CD4-positive, CD25-positive, alpha-beta regulatory T cell (primary cell): ENCODE data around the gene TGM5. TPM values are rescaled to one million over a fixed set of nuclear protein-coding genes. Genes with fewer than 3 reads are reported as not detected.

Experiments used
- ATAC-seq, 2 donors: fragments of 150-1000 bp; cut with Tn5 transposase; one replicate each; pipeline ENCODE4 v1.10.0; 2021; ENCODE audit warnings: low read depth in 2 of 2, moderate number of reproducible peaks in 2 of 2, moderate library complexity in 1 of 2
- DNase-seq, 3 donors: peaks; one replicate each; pipeline versions ENCODE4 v3.0.0 to v3.0.0-alpha.2; 2012 to 2022; ENCODE audit warnings: mixed read lengths in 1 of 3
- H3K27ac ChIP-seq: one replicate; pipeline ENCODE4 v1.7.0; 2013; ENCODE audit warnings: mild to moderate bottlenecking, low read length; ENCODE audit not compliant: insufficient read depth, poor library complexity, severe bottlenecking
- H3K27me3 ChIP-seq: one replicate; pipeline ENCODE4 v1.7.0; 2013; ENCODE audit warnings: low read length; ENCODE audit not compliant: control insufficient read depth, insufficient read depth
- H3K36me3 ChIP-seq: one replicate; pipeline ENCODE4 v1.7.0; 2013; ENCODE audit warnings: mild to moderate bottlenecking, low read length, moderate library complexity; ENCODE audit not compliant: control insufficient read depth, insufficient read depth
- H3K4me1 ChIP-seq: 2 replicates; pipeline ENCODE4 v1.7.0; 2013; ENCODE audit warnings: mild to moderate bottlenecking, low read length; ENCODE audit not compliant: insufficient read depth, control insufficient read depth, poor library complexity, severe bottlenecking
- H3K4me3 ChIP-seq: one replicate; pipeline ENCODE4 v1.7.0; 2013; ENCODE audit warnings: low read depth, mild to moderate bottlenecking, low read length, moderate library complexity
- H3K9me3 ChIP-seq, 2 experiments: 1 replicate in 1 of 2; 2 replicates in 1 of 2; pipeline ENCODE4 v1.7.0; 2013; ENCODE audit warnings: low read length in 2 of 2, mild to moderate bottlenecking in 1 of 2, moderate library complexity in 1 of 2; ENCODE audit not compliant: control insufficient read depth in 2 of 2
- H3K27ac Mint-ChIP-seq, 3 donors: one replicate each; pipeline ENCODE4 v1.8.0; 2020 to 2022; ENCODE audit warnings: mild to moderate bottlenecking in 3 of 3, mixed read lengths in 3 of 3, moderate library complexity in 2 of 3
- H3K27me3 Mint-ChIP-seq: one replicate; pipeline ENCODE4 v1.8.0; 2022; ENCODE audit warnings: mild to moderate bottlenecking, mixed read lengths
- H3K36me3 Mint-ChIP-seq: one replicate; pipeline ENCODE4 v1.8.0; 2020; ENCODE audit warnings: mixed read lengths
- H3K4me1 Mint-ChIP-seq, 4 donors: one replicate each; pipeline ENCODE4 v1.8.0; 2020 to 2022; ENCODE audit warnings: mixed read lengths in 4 of 4, mild to moderate bottlenecking in 1 of 4
- H3K4me3 Mint-ChIP-seq, 4 donors: one replicate each; pipeline ENCODE4 v1.8.0; 2020 to 2022; ENCODE audit warnings: mild to moderate bottlenecking in 4 of 4, mixed read lengths in 4 of 4, moderate library complexity in 3 of 4
- H3K9me3 Mint-ChIP-seq, 7 donors: one replicate each; pipeline ENCODE4 v1.8.0; 2020 to 2022; ENCODE audit warnings: mixed read lengths in 7 of 7, mild to moderate bottlenecking in 3 of 7, moderate library complexity in 2 of 7
- polyA plus RNA-seq, 4 donors: library from polyadenylated mRNA; unstranded; fragments of 300-500 nt; fragmentation: Illumina TruSeq; gene quantifications; one replicate each; pipeline ENCODE4 v1.2.3, GENCODE V29; 2021
- total RNA-seq: library from RNA; stranded (reverse); gene quantifications from one replicate; pipeline ENCODE4 v1.2.3, GENCODE V29; 2022

TGM5 gene
- total and polyA plus RNA-seq, 5 donors from 2014 or later, result not detected

DNA sequence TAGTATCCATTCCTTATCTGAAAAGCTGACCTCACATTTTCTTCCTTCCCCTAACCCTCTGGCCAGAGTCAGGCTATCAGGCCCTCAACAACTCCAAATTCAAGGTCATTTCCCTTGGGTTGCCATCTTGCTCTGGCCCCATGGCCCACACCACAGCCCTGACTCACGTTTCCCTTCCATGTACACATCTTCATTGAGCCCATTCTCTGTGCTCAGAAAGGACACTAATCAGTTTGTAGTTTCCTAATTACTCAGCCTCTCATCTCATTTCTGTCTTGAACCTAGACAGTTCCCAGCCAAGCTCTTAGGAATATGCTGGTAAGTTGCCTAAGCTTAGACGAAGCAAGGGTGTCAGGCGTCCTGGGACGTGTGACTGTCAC is 14.9 kb downstream of the TGM5 start:
- no peak overlapping the region for H3K27ac ChIP-seq
- H3K27ac Mint-ChIP-seq, result no peak overlapping the region

DNA sequence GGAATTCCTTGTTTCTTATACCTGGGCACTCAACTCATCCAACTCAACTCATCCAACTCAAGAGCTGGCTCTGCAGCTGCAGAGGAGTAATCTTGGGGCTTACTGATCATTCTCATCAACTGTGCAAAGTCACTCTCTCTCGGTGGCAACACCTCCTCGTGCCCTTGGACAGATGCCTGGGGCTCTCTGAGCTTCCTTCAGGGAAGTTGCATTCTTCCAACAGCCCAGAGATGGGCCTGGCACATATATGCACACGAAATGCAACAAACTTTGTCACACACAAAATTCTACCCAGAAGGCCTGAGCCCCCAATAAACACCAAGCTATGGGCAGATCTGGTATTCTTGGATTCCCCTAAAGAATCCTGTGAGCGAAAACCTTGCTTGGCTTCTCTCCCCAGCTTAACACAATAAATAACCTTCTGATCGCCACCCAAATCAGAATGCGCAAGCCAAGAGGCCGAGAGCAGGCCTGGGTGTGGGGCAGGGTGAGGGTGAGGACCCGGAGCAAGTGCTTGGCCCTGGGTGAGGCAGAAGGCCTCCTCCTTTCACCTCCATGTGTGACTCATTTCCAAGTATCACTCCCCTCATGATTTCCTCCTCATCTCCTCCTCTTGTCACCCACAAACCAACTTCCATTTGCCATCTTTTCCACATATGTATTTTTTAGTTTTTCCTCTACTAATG is 15.4 kb downstream of the TGM5 start:
- ATAC-seq, result no peak
- peaks cover 5% of the 10 kb centered on the region for H3K27me3 Mint-ChIP-seq
- no peak overlapping the region for H3K27ac ChIP-seq

More for the DNA sequence above, 14.9 kb downstream of the TGM5 start:
- DNase-seq (no peak), ATAC-seq (no peak)
- Histone ChIP-seq H3K36me3 (no peaks in the 10 kb centered on the region), H3K9me3 (no peaks in the 10 kb centered on the region), H3K4me1 (no peaks in the 10 kb centered on the region), H3K27me3 (peaks cover 2% of the 10 kb centered on the region), H3K4me3 (no peak overlapping the region)
- Mint-ChIP-seq H3K27me3 (peaks cover 5% of the 10 kb centered on the region), H3K36me3 (peaks cover 5% of the 10 kb centered on the region), H3K4me1 (peaks cover 0 to 12% (median 2%) of the 10 kb centered on the region in 4 donors), H3K9me3 (peaks cover 0 to 1% (median 0%) of the 10 kb centered on the region in 7 donors), H3K4me3 (no peak overlapping the region)

DNA sequence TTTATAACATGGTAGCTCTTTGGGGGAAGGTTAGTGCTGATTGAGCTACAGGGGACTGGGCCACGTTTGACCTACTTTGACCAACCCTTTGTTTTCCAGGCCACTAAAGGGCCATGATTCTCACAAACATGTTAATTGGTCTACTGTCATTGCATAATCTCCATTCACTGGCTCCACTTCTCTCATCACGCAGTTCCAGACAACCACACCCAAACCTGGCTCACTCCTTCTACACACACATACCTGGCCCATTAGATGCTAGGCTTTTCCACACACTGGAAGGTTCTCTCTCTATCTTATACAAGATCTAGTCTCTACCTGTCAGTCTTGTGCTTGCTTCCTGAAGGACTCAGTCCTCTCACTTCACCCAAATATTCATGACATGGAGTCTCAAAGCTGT is 15.9 kb downstream of the TGM5 start:
- Histone ChIP-seq H3K27me3 (peaks cover 4% of the 10 kb centered on the region), H3K36me3 (no peaks in the 10 kb centered on the region), H3K4me3 (no peak overlapping the region), H3K9me3 (no peaks in the 10 kb centered on the region), H3K27ac (no peak overlapping the region), H3K4me1 (no peaks in the 10 kb centered on the region)
- peaks cover 5% of the 10 kb centered on the region for H3K36me3 Mint-ChIP-seq
- no peak for ATAC-seq
- H3K9me3 Mint-ChIP-seq, result peaks cover 0 to 1% (median 0%) of the 10 kb centered on the region in 7 donors
- H3K27ac Mint-ChIP-seq, result no peak overlapping the region
- H3K27me3 Mint-ChIP-seq, result peaks cover 5% of the 10 kb centered on the region
- DNase-seq, result no peak
- H3K4me1 Mint-ChIP-seq, result peaks cover 0 to 12% (median 2%) of the 10 kb centered on the region in 4 donors
- H3K4me3 Mint-ChIP-seq, result no peak overlapping the region

More for the DNA sequence above, 15.4 kb downstream of the TGM5 start:
- Mint-ChIP-seq H3K4me3 (no peak overlapping the region), H3K9me3 (peaks cover 0 to 1% (median 0%) of the 10 kb centered on the region in 7 donors), H3K4me1 (peaks cover 0 to 12% (median 2%) of the 10 kb centered on the region in 4 donors), H3K27ac (no peak overlapping the region), H3K36me3 (peaks cover 5% of the 10 kb centered on the region)
- H3K4me1 ChIP-seq, result no peaks in the 10 kb centered on the region
- H3K36me3 ChIP-seq, result no peaks in the 10 kb centered on the region
- H3K4me3 ChIP-seq, result no peak overlapping the region
- no peaks in the 10 kb centered on the region for H3K9me3 ChIP-seq
- no peak for DNase-seq
- H3K27me3 ChIP-seq, result peaks cover 2% of the 10 kb centered on the region

DNA sequence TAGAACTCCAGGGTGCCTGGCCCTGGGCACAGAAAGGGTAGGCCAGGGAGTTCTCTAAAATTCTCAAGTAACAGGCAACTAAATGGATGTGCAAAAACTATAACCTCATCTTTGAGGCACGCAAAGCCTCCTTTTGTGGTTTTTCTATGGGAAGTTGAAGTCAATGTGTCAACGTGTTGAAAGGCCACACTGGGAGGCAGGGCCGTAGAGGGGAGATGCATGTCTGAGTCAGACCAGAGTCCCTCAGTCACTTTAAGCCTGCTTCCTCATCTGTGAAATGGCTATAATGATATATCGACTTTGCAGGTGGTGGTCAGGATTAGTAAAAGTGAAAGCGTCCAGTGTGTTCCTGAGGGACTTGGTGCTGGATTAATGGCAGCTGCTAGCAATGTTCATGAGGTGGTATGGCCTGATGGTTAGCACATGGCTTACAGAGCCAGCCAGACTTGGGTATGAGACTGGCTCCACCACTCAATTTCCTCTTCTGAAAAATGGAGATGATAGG is 17.0 kb downstream of the TGM5 start:
- no peak overlapping the region for H3K4me3 Mint-ChIP-seq
- no peak for DNase-seq
- no peaks in the 10 kb centered on the region for H3K36me3 ChIP-seq
- no peaks in the 10 kb centered on the region for H3K9me3 Mint-ChIP-seq
- ATAC-seq, result no peak
- H3K27ac Mint-ChIP-seq, result peak overlapping the region in 1 of 3 donors; percentile 50
- no peaks in the 10 kb centered on the region for H3K9me3 ChIP-seq
- H3K27ac ChIP-seq, result no peak overlapping the region
- H3K36me3 Mint-ChIP-seq, result peaks cover 5% of the 10 kb centered on the region
- H3K4me1 ChIP-seq, result no peaks in the 10 kb centered on the region
- H3K4me1 Mint-ChIP-seq, result peaks cover 0 to 12% (median 2%) of the 10 kb centered on the region in 4 donors
- peaks cover 11% of the 10 kb centered on the region for H3K27me3 Mint-ChIP-seq
- peaks cover 4% of the 10 kb centered on the region for H3K27me3 ChIP-seq
- H3K4me3 ChIP-seq, result no peak overlapping the region

DNA sequence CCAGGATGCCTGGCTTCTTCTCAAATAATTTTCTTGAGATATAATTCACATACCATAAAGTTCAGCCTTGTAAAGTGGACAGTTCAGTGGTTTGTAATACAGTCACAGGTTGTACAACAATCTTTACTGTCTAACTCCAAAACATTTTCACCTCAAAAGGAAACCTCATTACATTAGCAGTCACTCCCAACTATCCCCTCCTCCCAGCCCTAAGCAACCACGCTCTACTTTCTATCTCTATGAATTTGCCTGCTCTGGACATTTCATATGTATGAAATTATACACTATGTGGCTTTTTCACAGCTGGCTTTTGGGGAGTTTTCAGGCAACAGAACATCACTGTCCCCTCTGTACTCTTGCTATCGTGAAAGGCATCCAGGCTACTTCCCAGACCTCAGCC is 17.5 kb downstream of the TGM5 start:
- H3K27ac ChIP-seq, result no peak overlapping the region
- H3K36me3 ChIP-seq, result no peaks in the 10 kb centered on the region
- peaks cover 6% of the 10 kb centered on the region for H3K27me3 ChIP-seq
- peaks cover 5% of the 10 kb centered on the region for H3K36me3 Mint-ChIP-seq
- no peak overlapping the region for H3K4me3 ChIP-seq
- no peaks in the 10 kb centered on the region for H3K9me3 Mint-ChIP-seq
- H3K27me3 Mint-ChIP-seq, result peaks cover 11% of the 10 kb centered on the region
- H3K27ac Mint-ChIP-seq, result no peak overlapping the region
- H3K9me3 ChIP-seq, result no peaks in the 10 kb centered on the region
- DNase-seq, result no peak
- no peaks in the 10 kb centered on the region for H3K4me1 ChIP-seq
- no peak overlapping the region for H3K4me3 Mint-ChIP-seq
- ATAC-seq, result no peak
- H3K4me1 Mint-ChIP-seq, result peaks cover 0 to 10% (median 2%) of the 10 kb centered on the region in 4 donors

DNA sequence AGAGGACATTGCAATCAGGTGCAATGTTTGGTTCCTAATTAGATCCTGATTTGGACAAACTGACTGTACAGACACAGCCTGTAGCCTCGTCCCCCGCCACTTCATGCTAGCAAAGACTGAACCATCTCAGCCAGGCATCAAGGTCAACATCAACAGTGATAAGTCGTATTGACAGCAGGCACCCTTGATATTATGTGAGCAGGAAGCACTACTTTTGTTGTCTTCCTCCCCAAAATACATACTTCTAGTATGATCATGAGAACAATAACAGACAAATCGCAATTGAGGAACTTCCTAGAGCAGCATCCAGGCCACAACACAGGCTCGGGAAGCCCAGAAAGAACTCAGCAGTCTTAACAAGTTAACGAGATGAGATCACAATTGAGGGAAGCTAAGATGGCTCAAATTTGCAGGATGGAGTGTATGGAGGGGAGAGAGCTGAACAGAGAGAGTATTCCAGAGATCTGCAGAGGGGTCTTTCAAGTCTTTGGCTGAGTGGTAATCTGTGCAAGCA is 20.4 kb downstream of the TGM5 start:
- H3K9me3 ChIP-seq, result no peaks in the 10 kb centered on the region
- Mint-ChIP-seq H3K4me3 (no peak overlapping the region), H3K9me3 (no peaks in the 10 kb centered on the region), H3K27ac (no peak overlapping the region), H3K27me3 (peaks cover 23% of the 10 kb centered on the region), H3K4me1 (no peaks in the 10 kb centered on the region), H3K36me3 (no peaks in the 10 kb centered on the region)
- no peak overlapping the region for H3K27ac ChIP-seq
- DNase-seq, result no peak
- H3K27me3 ChIP-seq, result peaks cover 6% of the 10 kb centered on the region
- ATAC-seq, result no peak
- no peaks in the 10 kb centered on the region for H3K36me3 ChIP-seq
- H3K4me3 ChIP-seq, result no peak overlapping the region
- no peaks in the 10 kb centered on the region for H3K4me1 ChIP-seq

DNA sequence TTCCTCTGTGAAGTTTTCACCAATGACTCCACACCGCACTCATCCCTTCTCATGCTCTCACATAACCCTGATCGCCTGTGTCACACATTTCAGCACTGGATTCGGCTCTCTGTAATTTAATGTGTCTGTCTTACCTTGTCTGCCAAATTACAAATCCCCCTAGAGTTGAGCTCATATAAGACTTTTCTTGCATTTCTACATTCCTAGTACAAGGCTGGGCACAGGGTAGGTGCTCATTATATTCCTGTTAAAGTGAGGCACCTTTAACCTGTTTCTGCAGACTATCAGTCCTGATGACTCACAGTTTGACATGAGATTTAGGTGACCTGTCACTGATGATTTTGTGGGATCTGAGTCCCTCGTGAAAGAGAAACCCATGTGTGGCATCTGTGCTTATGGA is 22.6 kb downstream of the TGM5 start:
- H3K27ac Mint-ChIP-seq, result no peak overlapping the region
- H3K4me1 Mint-ChIP-seq, result no peaks in the 10 kb centered on the region

More for the DNA sequence above, 22.6 kb downstream of the TGM5 start:
- Histone ChIP-seq H3K9me3 (no peaks in the 10 kb centered on the region), H3K36me3 (no peaks in the 10 kb centered on the region), H3K4me3 (no peak overlapping the region), H3K27me3 (peaks cover 9% of the 10 kb centered on the region), H3K27ac (no peak overlapping the region), H3K4me1 (no peaks in the 10 kb centered on the region)
- H3K4me3 Mint-ChIP-seq, result no peak overlapping the region
- ATAC-seq, result no peak
- DNase-seq, result no peak
- peaks cover 23% of the 10 kb centered on the region for H3K27me3 Mint-ChIP-seq
- no peaks in the 10 kb centered on the region for H3K36me3 Mint-ChIP-seq
- H3K9me3 Mint-ChIP-seq, result no peaks in the 10 kb centered on the region
